HG03139 (cell line): ENCODE results near the gene CELSR1.
"Not testable (repeated sequence)": the region's sequence is repeated elsewhere in the genome, so short reads cannot be mapped to it uniquely, and the experiment has no call there.

Experiments used
- ATAC-seq: cut with Tn5 transposase; IDR thresholded peaks from one replicate; pipeline ENCODE4 v1.9.1; 2021; ENCODE audit not compliant: unreplicated experiment

Gene CELSR1

GRCh38 chr22:46406791-46407190 is 130.6 kb downstream of the CELSR1 start:
- no peak for ATAC-seq

DNA sequence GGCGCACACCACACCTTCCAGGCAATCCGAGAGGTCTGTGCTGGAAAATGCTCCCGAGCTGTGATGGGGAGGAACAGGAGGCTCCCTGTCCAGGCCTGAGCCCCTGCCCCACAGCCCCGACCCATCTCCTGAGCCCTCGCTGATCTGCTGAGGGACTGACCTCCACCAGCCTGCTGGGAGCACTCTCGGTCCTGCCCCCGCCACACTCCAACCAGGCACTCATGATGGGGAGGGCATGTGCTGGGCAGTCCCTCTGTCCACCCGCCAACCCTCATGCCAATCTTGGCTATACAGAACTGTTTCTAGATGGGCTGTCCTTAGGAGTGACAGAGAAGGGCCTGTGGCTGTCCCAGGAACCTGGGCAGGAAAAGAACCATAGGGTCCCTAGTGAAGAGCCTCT is 131.1 kb downstream of the CELSR1 start:
- ATAC-seq: no peak

GRCh38 chr22:46405901-46406300 is 131.5 kb downstream of the CELSR1 start:
- no peak for ATAC-seq

GRCh38 chr22:46403880-46404279 is 133.5 kb downstream of the CELSR1 start:
- ATAC-seq: not testable (repeated sequence)

- no peak for ATAC-seq
Observed at GRCh38 chr22:46402505-46402904, 134.9 kb downstream of the CELSR1 start.

DNA sequence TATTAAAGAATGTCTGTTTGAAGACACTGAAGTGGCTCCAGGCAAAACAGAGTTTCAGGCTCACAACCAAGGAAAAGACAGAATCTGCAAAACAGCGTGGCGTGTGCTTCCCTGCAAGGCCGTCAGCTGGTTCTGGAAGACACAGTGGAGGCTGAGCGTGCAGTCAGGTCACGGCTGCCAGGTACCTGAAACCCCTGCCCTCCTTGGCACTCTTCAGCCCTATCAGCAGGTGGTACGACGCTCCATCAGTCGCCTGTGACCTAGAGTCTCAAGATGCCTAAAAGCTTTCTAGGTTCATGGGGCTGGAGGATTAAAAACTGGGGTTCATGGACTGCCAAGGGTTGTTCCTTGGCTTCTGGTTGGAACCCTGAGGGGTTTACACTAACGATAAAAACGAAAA is 136.1 kb downstream of the CELSR1 start:
- ATAC-seq: no peak

GRCh38 chr22:46399251-46400024 is 138.0 kb downstream of the CELSR1 start:
- no peak for ATAC-seq

- no peak for ATAC-seq
Observed at GRCh38 chr22:46397951-46398350, 139.5 kb downstream of the CELSR1 start.

DNA sequence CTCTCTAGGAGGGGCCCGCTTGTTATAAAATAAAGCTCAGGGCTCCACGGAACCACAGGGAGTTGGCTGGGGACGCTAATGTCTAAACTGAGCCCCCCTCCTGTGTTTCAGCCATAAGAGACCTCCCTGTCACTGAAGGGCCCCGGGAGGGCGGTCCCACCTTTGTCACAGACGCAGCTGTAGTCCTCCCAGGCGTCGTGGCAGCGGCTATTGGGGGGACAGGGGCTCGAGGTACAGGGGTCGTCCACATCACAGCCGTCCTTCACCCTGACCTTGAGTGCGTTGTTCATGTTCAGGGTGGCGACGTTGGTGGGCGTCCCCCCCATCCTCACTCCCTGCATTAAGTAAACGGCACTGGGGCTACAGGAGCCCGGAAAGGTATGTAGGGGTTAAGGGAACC is 139.9 kb downstream of the CELSR1 start:
- ATAC-seq: no peak

DNA sequence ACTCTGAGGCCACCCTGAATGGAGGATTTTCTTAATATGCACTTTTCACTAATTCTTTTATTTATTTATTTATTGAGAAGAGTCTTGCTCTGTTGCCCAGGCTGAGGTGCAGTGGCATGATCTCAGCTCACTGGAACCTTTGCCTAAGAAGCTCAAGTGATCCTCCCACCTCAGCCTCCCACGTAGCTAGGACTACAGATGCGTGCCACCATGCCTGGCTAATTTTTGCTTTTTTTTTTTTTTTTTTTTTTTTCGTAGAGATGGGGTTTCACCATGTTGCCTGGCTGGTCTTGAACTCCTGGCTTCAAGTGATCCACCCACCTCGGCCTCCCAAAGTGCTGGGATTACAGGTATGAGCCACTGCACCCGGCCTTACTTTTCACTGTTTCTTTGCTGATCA is 140.4 kb downstream of the CELSR1 start:
- not testable (repeated sequence) for ATAC-seq

DNA sequence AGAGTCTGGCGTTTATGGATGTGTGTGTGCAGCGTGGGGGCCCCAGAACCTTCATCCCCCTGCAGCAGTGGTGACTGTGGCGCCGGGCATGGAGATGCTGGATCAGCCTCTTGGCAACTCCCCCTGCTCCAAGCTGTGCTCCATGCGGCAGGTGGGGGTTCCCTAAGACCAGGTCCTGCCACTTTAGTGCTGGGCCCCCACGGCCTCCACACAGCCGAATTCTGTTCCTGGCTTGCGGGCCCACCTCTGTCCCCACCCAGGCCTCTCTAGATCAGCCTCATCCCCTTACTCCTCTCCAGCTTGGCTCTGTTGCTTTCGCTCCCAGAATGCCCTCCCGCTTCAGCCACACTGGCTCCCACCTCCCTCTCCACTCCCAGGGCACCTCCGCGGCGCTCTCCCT is 142.3 kb downstream of the CELSR1 start:
- ATAC-seq: no peak

DNA sequence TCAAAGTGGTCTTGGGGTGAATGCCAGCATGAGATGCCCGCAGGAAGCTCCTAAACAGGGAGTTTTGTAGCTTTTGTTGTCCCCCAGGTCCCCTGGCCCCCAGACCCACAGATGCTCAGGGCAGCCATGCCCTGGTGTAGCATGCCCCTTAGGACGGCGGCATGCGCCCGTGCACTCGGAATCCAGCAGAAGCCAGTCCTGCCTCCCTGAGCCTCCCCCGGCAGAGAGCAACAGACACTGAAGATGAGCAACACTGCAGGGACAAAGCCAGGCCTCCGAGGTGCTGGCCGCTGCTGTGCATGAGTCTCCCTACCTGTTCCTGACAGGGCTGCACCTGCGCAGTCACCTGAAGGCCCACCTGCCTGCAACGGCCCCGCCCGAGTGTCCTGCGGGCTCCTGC is 142.8 kb downstream of the CELSR1 start:
- no peak for ATAC-seq

DNA sequence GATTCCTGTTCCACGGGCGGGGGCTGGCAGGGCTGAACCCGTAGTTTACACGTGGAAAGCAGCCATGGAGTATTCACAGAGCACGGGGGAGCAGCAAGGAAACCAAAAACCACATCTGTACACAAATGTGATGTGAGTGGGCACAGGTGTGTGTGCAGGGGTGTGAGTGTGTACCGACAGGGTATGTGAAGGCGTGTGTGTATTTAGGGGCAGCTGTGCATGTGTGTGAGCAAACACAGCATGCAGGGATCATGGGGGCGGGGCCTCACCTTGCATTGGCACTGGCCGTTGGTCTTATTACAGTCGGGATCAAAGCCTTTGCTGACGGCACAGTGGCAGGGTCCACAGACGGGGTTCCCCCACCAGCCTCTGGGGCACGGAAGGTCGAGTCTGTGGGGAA is 143.5 kb downstream of the CELSR1 start:
- ATAC-seq: no peak

- ATAC-seq: no peak
Observed at GRCh38 chr22:46392137-46392844, 145.1 kb downstream of the CELSR1 start.

DNA sequence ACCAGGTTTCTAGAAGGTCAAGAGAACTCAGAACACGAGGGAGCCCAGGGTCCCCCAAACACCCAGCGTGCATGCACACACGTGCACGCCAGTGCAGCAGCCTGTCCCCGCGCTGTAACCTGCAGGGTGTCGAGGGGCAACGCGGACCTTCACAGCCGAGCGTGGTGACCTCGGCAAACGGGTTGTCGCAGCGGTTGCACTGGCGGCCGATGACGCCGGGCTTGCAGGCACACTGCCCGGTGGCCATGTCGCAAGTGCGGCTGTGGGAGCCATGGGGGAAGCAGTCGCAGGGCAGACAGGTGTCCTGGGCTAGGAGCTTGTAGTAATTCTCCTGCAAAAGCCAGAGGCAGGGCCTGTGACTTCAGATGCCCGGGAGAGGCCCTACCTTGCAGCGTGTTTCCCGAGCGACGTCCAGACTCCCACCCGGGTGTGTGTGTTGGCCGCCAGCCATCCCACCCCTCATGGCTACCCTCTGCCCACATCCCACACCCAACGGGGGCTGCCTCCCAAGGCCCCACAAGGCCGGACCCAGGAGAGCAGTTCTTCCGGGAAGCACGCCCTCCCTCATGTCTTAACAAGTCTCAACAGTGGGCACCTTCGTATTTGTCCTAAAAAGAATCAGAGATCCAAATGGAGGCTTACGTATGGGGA is 145.8 kb downstream of the CELSR1 start:
- ATAC-seq: no peak

DNA sequence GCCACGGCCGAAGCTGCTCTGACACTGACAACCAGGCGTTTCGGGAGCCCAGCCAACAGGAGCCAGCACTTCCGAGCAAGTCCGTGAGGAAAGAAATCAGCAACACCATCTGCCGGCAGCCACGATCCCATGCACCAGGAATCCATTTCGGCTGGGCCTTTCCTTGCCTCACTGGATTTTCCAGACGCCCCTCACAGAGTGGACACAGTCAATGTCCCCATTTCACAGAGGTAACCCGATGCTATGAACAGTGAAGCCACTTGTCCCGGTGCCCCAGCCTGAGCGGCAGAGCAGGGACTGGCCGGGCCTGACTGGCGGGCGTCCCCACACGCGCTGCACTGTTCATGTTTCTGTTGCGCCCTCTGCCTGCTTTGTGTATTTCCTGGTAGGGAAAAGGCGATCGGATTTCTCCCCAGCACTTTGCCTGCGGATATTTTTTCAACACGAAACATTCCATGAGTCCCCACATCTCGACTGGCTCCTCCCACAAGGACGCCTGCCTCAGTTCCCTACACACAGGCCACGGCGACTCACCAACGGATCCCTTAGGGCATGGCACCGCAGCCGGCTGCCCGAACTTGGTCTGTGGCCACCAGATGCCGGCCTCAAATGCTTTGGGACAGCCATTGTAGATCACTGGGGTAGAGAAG is 146.6 kb downstream of the CELSR1 start:
- no peak for ATAC-seq

GRCh38 chr22:46390105-46390651 is 147.2 kb downstream of the CELSR1 start:
- no peak for ATAC-seq

GRCh38 chr22:46389081-46389480 is 148.3 kb downstream of the CELSR1 start:
- ATAC-seq: no peak

DNA sequence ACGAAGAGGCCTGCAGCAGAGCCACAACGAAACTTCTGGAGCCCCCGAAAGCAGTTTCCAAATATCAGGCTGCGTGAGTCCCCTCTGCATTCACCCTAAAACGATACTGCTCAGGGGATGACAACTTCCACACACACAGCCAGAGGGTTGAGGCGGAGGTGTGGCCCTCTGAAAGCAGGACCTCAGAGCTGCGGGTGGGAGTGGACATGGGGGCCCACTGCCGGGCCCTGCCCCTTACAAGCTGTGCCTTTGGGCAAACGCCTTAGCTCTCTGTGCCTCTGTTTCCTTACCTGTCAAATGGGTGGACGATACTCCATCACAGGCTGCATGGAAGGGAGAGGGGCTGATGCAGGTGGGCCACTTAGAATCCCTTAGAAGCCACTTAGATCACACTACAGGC is 148.8 kb downstream of the CELSR1 start:
- no peak for ATAC-seq

GRCh38 chr22:46387748-46388147 is 149.7 kb downstream of the CELSR1 start:
- ATAC-seq: no peak

DNA sequence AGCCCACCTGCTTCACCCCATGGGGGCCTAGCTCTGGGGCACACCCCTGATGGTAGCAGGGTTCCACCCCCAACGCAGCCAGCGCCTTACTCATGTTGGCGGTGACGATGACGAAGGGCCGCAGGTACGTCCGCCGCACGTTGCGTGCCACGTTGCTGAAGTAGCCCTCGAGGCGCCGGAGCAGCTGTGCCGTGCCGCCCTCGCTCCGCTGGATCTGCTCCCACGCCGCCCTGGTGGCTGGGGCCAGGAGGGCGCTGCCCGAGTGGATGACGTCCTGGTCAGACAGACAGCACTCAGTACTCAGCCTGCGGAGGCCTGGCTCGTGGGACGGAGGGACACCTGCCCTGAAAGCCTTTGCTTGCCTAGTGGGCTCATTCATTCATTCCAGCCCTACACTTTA is 151.1 kb downstream of the CELSR1 start:
- ATAC-seq: no peak
